GM19438 (cell line): ENCODE data around the gene PCGF3.
"Not testable (repeated sequence)": the region's sequence is repeated elsewhere in the genome, so short reads cannot be mapped to it uniquely, and the experiment has no call there.

ENCODE experiments used
- ATAC-seq: cut with Tn5 transposase; IDR thresholded peaks from one replicate; pipeline ENCODE4 v1.9.1; 2021; ENCODE audit warnings: low read depth; ENCODE audit not compliant: unreplicated experiment

PCGF3 gene

GRCh38 chr4:774419-775092, 68.9 kb downstream of the PCGF3 start:
- ATAC-seq = not testable (repeated sequence)

DNA sequence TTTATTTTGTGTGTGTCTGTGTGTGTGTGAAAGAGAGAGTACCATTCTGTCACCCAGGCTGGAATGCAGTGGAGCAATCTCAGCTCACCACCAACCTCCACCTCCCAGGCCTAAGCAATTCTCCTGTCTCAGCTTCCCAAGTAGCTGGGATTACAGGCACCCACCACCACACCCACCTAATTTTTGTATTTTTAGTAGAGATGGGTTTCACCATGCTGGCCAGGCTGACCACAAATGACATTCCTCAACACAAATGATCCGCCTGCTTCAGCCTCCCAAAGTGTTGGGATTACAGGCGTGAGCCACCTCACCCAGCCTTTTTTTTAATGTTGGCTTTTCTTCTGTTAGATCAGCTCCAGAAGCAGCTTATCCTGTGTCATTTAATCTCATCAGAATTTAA, 69.9 kb downstream of the PCGF3 start:
- ATAC-seq = not testable (repeated sequence)

GRCh38 chr4:776743-777441, 71.3 kb downstream of the PCGF3 start:
- no peak for ATAC-seq

GRCh38 chr4:777520-778262, 72.1 kb downstream of the PCGF3 start:
- no peak for ATAC-seq

DNA sequence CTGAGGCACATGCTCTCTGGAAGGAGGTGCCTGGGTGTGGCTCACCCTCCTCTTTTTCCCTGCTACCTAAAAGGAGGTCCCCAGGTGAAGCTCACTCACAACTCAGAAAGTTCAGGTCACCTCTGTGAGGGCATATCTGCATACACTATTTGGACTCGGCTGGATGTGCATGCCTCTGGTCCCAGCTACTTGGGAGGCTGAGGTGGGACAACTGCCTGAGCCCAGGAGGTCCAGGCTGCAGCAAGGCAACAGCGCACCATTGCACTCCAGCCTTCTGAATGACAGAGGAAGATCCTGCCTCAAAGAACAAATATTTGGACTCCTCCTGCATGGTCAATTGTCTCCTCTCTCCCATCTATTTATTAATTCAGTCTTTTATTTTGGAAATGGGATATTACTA, 73.9 kb downstream of the PCGF3 start:
- ATAC-seq = no peak

- ATAC-seq = not testable (repeated sequence)
These were observed 74.6 kb downstream of the PCGF3 start for GRCh38 chr4:780255-780654.

DNA sequence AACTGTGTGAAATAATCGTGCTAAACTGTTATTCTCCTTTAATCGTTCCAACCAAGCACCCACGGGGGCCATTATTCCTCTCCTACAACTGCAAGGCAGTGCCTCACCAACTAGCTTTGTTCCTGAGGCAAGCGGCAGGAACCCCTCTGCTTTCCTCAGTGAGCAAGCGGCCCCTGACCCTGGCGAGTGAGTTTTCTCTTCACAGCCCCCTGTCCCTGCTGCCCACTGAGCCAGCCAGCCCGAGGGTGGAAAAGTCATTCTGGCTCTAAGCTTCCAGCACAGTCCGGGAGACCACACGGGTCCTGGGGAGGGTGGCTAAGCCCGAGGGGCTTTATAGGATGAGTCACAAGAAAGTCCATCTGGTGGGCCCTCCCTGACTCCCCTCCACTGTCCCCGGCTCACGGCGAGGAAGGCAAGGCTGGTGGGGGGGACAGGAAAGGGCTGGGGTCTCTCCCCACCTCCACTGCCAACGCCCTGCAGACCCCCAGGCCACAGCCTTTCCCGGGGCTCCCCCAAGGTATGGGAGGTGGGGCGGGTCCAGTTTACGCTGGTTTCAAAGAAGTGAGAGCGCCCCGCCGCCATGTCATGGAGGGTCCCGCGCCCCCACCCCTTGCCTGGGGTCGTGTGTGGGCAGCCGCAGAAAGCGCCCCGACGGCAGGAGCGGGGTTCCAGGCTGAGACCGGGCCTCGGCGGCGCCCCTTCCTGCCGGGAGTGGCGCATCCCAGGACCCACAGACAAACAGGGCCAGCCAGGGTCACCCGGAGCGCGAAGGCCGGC, 75.3 kb downstream of the PCGF3 start:
- peak; percentile 3 for ATAC-seq

DNA sequence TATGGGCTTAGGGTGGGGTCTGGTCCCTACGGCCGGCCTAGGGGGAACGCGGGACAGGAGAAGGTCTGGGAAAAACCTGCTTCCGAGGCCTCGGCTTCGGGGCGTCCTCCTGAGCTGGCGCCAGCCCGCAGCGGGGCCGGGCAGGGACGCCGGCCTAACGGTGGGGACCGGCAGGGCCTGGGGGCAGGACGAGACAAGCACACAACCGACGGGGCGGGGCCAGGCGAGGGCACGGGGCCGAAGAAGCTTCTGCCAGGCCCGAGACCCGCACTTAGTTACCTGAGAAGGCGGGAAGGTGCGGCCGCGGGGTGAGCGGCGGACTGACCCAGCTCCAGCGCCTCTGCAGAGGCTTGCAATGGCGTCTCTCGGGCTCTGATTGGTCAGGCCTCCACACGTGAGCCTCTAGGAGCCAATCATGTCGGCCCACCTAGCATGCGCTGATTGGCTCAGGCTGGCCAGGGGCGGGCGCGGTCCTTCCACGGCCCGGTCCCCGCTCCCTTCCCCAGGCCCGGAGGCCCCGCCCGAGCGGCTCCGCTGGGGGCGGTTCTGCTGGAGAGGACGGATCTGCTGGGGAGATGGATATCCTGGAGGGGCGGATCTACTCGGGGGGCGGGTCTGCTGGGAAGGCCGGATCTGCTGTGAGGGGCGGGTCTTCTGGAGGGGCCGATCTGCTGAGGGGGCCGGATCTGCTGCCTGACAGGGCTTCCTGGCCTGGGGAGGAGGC, 76.0 kb downstream of the PCGF3 start:
- ATAC-seq = peak; percentile 92

DNA sequence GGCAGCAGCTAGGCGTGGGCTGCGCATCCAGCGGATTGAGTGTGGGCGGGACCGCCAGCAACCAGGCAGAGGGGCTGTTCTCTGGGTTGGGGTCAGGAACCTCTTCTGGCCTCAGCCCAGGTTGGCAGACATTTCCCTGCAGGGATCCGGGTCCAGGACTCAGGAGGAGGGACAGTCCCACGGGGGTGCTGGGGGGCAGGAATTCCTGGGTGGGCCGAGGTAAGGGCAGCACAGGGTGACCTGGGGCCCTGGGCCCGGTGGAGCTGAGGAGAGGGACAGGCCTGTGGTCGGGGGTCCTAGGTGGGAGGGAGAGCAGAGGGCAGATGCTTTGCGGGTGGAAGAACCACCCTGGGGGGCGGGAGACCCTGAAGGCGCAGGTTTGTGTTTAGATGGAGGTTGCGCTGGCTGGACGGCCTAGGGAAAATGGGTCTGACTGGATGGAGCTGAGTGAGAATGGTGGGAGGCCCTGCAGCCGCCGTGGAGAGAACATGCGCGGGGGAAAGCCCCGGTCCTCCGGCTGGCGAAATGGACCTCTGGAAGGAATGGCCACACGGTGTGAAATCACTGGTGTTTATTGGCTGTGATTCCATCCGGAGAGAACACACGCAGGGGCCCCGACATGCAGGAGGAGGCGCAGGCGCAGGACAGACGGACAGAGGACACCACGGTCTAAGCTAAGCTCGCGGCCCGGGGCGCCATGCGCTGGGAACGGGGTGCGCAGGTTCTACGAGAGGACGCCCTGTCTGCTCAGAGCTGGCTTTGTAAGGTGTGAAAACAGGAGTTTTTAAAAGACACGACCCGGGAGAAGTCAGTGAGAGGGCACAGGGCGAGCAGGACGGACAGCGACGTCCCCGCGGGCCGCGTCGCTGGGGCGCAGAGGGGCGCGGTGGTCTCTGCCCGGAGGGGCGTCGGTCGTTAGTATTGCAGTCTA, 79.0 kb downstream of the PCGF3 start:
- no peak for ATAC-seq

GRCh38 chr4:785332-786073, 79.9 kb downstream of the PCGF3 start:
- no peak for ATAC-seq

DNA sequence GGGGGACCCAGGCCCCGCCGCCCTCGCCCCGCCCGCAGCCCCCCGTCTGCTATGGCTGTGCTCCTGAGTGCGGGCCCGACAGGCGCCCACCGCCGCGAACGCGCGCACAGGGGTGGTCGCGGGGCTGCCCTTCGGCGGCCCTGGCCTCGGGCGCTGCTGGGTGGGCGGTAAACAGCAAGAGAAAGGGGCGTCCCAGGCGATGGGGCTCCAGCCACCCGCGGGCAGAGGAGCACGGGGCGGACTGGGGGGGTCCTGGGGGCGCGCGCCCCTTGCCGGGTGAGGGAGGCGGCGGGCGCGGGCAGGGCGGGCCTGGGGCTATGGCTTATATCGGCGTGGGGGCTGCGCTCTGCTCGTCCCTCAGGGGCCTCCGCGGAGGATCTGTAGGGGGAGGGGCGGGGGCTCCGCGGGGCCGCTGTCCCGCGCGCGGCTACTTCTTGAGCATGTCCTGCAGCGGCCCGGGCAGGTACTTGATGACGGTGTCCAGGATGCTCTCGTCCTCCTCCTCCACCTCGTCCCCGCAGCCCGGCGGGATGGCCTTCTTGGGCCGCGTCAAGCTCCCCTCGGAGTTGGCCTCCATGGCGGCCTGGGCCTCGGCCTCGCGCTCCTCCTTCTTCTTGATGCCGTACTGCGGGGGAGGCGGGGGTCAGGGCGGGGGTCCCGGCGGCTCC, 80.6 kb downstream of the PCGF3 start:
- ATAC-seq = no peak

- no peak for ATAC-seq
These were observed 81.2 kb downstream of the PCGF3 start for GRCh38 chr4:786861-787300.

GRCh38 chr4:787561-787981, 81.9 kb downstream of the PCGF3 start:
- ATAC-seq = no peak

DNA sequence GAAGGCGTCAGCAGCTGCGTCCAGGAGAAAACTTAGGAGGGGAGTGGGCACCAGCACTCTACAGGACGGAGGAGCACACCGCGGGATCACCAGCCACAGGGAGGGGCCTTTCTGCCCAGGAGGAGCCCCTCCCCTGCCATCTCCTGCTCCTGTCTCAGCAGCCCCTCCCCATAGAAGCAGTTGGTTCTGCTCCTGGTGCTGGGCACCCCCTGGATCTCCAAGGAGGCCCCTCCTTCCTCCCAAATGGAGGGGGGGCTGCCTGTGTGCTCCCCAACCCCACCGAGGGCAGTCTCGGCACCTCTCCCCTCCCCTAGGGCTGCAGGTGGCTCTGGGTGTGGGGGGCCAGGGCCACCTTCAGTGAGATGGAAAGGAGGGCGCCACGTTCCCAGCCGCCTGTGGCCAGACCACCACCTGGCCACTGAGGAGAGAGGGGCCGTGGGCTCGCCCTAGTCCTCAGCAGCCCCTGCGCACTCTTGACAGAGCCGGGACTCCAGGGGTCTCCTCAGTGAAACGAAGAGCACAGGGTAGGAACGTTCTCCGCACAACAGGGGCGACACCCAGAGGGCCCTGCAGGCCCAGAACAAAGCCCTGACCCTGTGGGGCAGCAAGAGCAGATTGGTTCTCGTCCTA, 82.5 kb downstream of the PCGF3 start:
- no peak for ATAC-seq

GRCh38 chr4:788636-789297, 83.1 kb downstream of the PCGF3 start:
- no peak for ATAC-seq

GRCh38 chr4:789571-790465, 84.2 kb downstream of the PCGF3 start:
- ATAC-seq = no peak
